HFF-Myc (cell line): ENCODE results near the gene PRKN.

ENCODE experiments used
- DNase-seq: peaks from one replicate; pipeline ENCODE4 v3.0.0-alpha.2; 2011; ENCODE audit warnings: low read depth; ENCODE audit errors: extremely low read depth
- H3K4me3 ChIP-seq: replicated peaks from 2 replicates; pipeline ENCODE4 v1.5.1; 2011; ENCODE audit warnings: low read depth, mild to moderate bottlenecking, control low read depth, low read length
- CTCF ChIP-seq: IDR thresholded peaks from 2 replicates; pipeline ENCODE4 v1.5.1; 2012; ENCODE audit warnings: mild to moderate bottlenecking, low read depth, low read length, control low read depth; ENCODE audit errors: missing control alignments

The PRKN gene

DNA sequence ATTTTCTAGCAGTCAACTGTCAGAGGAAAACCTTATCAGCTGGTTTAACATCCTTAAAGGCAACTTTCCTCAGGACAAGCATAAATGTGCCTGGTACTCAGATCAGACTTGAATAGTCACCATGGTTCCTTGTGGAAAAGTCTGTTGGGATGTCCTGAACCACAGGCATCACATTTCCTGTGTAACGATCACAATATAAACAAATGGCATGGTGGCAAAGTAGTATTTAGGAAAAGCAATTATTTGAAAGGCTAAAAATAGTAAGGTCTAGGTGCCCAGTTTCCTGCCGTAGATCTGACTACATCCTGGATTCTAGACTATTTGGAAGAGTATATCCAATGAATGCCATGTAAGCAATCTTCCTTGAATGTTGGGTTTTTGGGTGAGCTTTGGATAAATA lies 1181.8 kb downstream of the PRKN start:
- H3K4me3 ChIP-seq = no peak overlapping the region
- no peak for DNase-seq
- no peak for TF ChIP-seq CTCF

DNA sequence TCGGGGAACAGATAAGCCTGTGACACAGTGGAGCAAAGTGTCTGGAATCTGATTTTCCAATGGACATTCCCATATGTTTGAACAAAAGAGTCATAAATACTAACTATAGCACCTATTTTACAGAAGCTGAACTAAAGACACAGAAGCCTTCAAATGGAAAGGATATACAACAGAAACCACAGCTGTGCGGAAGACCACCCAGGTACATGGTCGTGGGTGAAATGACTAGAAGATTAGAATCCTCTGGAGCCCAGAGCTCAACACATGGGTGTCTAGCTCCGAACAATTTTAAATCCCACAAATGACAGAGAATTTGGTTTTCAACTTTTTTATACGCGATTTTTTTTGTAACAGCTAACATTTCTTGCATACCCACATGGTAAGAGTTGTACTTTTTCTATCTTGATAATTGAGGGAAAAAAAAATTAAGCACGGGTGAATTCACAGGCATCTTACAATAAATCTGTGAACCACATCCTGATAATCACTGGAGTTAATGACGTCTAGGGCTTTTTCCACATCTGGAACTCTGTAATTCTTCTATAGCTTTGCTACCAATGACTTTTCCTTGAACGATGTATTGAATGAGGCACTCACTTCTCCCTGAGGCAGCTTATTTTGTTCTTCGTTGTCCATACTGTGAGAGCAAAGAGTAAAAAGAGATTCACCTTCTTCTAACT lies 1182.6 kb downstream of the PRKN start:
- no peak overlapping the region for H3K4me3 ChIP-seq
- DNase-seq = no peak
- TF ChIP-seq CTCF = no peak

- H3K4me3 ChIP-seq = no peak overlapping the region
- no peak for DNase-seq
- no peak for TF ChIP-seq CTCF
These were observed 1183.8 kb downstream of the PRKN start for GRCh38 chr6:161543684-161544309.

DNA sequence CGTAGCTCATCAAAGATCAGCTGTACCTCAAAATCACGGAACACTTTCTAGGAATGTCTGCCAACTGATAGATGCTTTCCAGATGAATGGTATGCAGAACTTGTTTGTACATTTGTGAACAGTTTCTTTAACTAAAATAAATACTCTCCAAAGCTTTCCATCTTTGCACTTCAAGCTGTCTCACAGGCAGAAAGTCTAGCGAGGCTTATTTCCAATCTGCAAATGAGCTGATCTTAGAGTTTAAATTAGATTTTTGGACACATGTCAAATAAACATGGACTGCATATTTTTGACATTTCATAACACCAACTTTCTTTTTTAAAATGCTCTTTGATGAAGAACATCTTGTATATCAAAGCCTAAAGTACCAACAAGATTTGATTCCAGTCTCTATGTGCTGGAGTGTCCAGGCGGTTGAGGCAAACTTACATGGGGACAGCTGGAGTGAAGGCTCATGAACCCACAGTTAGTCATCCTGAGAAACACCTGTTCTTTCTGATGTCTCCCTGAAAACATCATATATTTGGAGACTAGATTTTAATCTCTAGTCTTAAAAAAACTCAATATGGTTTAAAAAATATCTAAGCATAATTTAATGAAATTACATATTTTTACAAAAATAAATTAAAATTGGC lies 1185.1 kb downstream of the PRKN start:
- TF ChIP-seq CTCF = no peak
- DNase-seq = no peak
- no peak overlapping the region for H3K4me3 ChIP-seq

DNA sequence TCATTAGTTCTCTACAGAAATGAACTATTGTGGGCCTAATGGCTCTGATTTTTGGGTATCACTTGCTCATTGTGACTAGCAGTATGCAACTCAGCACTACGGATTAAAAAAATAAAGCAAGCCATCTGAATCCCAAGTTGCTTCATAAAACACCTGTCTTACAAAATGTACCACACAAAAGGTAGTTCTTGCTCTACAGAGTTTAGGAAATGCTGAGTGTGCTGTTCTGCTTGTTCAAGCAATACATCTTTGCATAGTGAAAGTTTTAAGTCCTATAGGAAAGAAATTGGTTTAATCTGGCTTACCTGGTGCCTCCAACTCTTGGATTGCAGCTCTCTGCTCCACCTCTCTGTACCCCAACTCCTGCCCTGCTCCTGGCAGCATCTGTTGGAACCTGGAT lies 1187.0 kb downstream of the PRKN start:
- DNase-seq = no peak
- TF ChIP-seq CTCF = no peak
- H3K4me3 ChIP-seq = no peak overlapping the region

DNA sequence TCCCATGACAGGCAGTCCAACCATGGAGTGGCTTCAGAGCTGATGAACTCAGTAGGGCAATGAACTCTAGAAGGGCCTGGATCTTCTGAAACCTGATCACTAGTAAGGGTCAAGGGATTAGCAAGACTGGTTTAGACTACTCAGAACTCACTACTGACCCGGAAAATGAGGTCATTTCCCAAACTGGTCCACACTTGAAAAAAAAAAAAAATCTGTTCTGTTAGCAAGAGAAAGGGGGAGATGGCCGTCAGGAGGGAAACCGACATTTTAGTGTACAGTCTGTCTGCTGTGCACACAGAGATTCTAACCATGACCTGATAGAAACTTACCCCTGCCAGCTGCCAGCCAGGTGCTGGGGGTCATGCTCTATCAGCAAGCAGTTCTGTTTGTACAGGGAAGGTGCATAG lies 1191.3 kb downstream of the PRKN start:
- no peak for DNase-seq

More for the DNA sequence above, 1191.3 kb downstream of the PRKN start:
- H3K4me3 ChIP-seq = no peak overlapping the region
- TF ChIP-seq CTCF = no peak
